DLD1 (cell line): ENCODE measurements around the gene MGAT2.
"Not testable (repeated sequence)": the region's sequence is repeated elsewhere in the genome, so short reads cannot be mapped to it uniquely, and the experiment has no call there.

ENCODE experiments used
- in situ Hi-C: cut with HindIII; loops from 2 replicates; pipeline ENCODE4 v1.10.0; 2017; ENCODE audit warnings: low sequenced_read_pairs

MGAT2 gene

GRCh38 chr14:49612251-49612650, 8.3 kb upstream of the MGAT2 start:
- in situ Hi-C loops: no loop called here

- in situ Hi-C loops: no loop called here
Observed at GRCh38 chr14:49612671-49613070, 7.9 kb upstream of the MGAT2 start.

- in situ Hi-C loops: no loop called here
Observed at GRCh38 chr14:49614196-49614595, 6.4 kb upstream of the MGAT2 start.

GRCh38 chr14:49615776-49616175, 4.8 kb upstream of the MGAT2 start:
- in situ Hi-C loops: no loop called here

- in situ Hi-C loops: no loop called here
Observed at GRCh38 chr14:49617852-49618519, 2.6 kb upstream of the MGAT2 start.

GRCh38 chr14:49619273-49619672, 1.3 kb upstream of the MGAT2 start:
- in situ Hi-C loops: not testable (repeated sequence)

- in situ Hi-C loops: no loop called here
Observed at GRCh38 chr14:49619730-49620129, 869 bp upstream of the MGAT2 start.

- in situ Hi-C loops: no loop called here
Observed at GRCh38 chr14:49621114-49621881, 699 bp downstream of the MGAT2 start.

GRCh38 chr14:49622022-49622607, 1.5 kb downstream of the MGAT2 start:
- in situ Hi-C loops: no loop called here

GRCh38 chr14:49623387-49623786, 2.8 kb downstream of the MGAT2 start:
- in situ Hi-C loops: no loop called here

GRCh38 chr14:49623941-49624839, 3.6 kb downstream of the MGAT2 start:
- in situ Hi-C loops: no loop called here

GRCh38 chr14:49633640-49634546, 13.3 kb downstream of the MGAT2 start:
- in situ Hi-C loops: no loop called here

GRCh38 chr14:49634547-49635334, 14.1 kb downstream of the MGAT2 start, which contains the start of gene DNAAF2:
Gene DNAAF2 (minus strand): TSS chr14:49635244. CDS start chr14:49635149, 95 bp downstream.
- in situ Hi-C loops: no loop called here

GRCh38 chr14:49636866-49637265, 16.3 kb downstream of the MGAT2 start:
- in situ Hi-C loops: no loop called here

GRCh38 chr14:49637534-49638078, 17.0 kb downstream of the MGAT2 start:
- in situ Hi-C loops: no loop called here

- in situ Hi-C loops: no loop called here
Observed at GRCh38 chr14:49640540-49641417, 20.2 kb downstream of the MGAT2 start.

GRCh38 chr14:49641697-49642129, 21.1 kb downstream of the MGAT2 start:
- in situ Hi-C loops: no loop called here

GRCh38 chr14:49642163-49642562, 21.6 kb downstream of the MGAT2 start:
- in situ Hi-C loops: no loop called here
